SKM-1 (cell line): ENCODE results near the gene SPEF1.
"Not testable (repeated sequence)": the region's sequence is repeated elsewhere in the genome, so short reads cannot be mapped to it uniquely, and the experiment has no call there.

Source experiments
- DNase-seq: peaks from one replicate; lab custom pipeline; 2025; ENCODE audit not compliant: unreplicated experiment; lab: John Stamatoyannopoulos, UW

Gene SPEF1

GRCh38 chr20:3811467-3812258, 30.4 kb upstream of the SPEF1 start:
- no peak for DNase-seq

- no peak for DNase-seq
These were observed 27.3 kb upstream of the SPEF1 start for GRCh38 chr20:3808544-3808943.

- DNase-seq = no peak
These were observed 23.5 kb upstream of the SPEF1 start for GRCh38 chr20:3804781-3805180.

- no peak for DNase-seq
These were observed 23.1 kb upstream of the SPEF1 start for GRCh38 chr20:3804254-3804751.

- no peak for DNase-seq
These were observed 22.6 kb upstream of the SPEF1 start for GRCh38 chr20:3803854-3804253.

GRCh38 chr20:3803289-3803688, 22.0 kb upstream of the SPEF1 start:
- DNase-seq = no peak

GRCh38 chr20:3802524-3803239, 21.4 kb upstream of the SPEF1 start:
- DNase-seq = no peak

- DNase-seq = no peak
These were observed 20.6 kb upstream of the SPEF1 start for GRCh38 chr20:3801846-3802245.

- DNase-seq = no peak
These were observed 20.1 kb upstream of the SPEF1 start for GRCh38 chr20:3801299-3801698.

- no peak for DNase-seq
These were observed 19.6 kb upstream of the SPEF1 start for GRCh38 chr20:3800878-3801260.

- no peak for DNase-seq
These were observed 19.1 kb upstream of the SPEF1 start for GRCh38 chr20:3800256-3800877.

- DNase-seq = no peak
These were observed 17.6 kb upstream of the SPEF1 start for GRCh38 chr20:3798908-3799248.

GRCh38 chr20:3798373-3798768, 17.1 kb upstream of the SPEF1 start:
- DNase-seq = no peak

GRCh38 chr20:3797592-3798372, 16.5 kb upstream of the SPEF1 start:
- no peak for DNase-seq

GRCh38 chr20:3797226-3797545, 15.9 kb upstream of the SPEF1 start:
- DNase-seq = no peak

GRCh38 chr20:3796477-3797225, 15.4 kb upstream of the SPEF1 start:
- DNase-seq = no peak

- DNase-seq = peak; percentile 29
These were observed 14.5 kb upstream of the SPEF1 start, which contains the start of gene CDC25B for GRCh38 chr20:3795511-3796468. CDC25B (plus strand) TSS chr20:3796310; CDS start chr20:3796532, 222 bp downstream.

- DNase-seq = no peak
These were observed 13.6 kb upstream of the SPEF1 start for GRCh38 chr20:3794701-3795420.

- DNase-seq = not testable (repeated sequence)
These were observed 12.9 kb upstream of the SPEF1 start for GRCh38 chr20:3794168-3794567.
